ENCODE results near the gene PRRT1B.

The PRRT1B gene

GRCh38 chr9:131566158-131566557 is 20.8 kb downstream of the PRRT1B start:
- TF ChIP-seq FOXP2 (optimal IDR thresholded peaks at IDR 0.05; ENCODE audit: control extremely low read depth, extremely low read length, insufficient read depth) (no peak), POLR2AphosphoS5 (IDR thresholded peaks at IDR 0.05; ENCODE audit: borderline replicate concordance, low read depth, low read length) (no peak), EZH2 (IDR thresholded peaks at IDR 0.05) (no peak)
- Histone ChIP-seq H3K4me3 (no peak overlapping the region), H3K9me3 (ENCODE audit: low read depth, low read length) (no peaks in the 10 kb centered on the region), H3K9ac (ENCODE audit: insufficient read length) (no peak overlapping the region), H3K36me3 (ENCODE audit: insufficient read depth, low read length) (no peaks in the 10 kb centered on the region), H3K27ac (no peak overlapping the region)
- DNase-seq (ENCODE audit: low read depth, low spot score), result no peak

- no peak for DNase-seq (ENCODE audit: low read depth, low spot score)
- Histone ChIP-seq H3K36me3 (ENCODE audit: insufficient read depth, low read length) (no peaks in the 10 kb centered on the region), H3K9me3 (ENCODE audit: low read depth, low read length) (no peaks in the 10 kb centered on the region), H3K9ac (ENCODE audit: insufficient read length) (no peak overlapping the region), H3K27ac (no peak overlapping the region), H3K4me3 (no peak overlapping the region)
- no peak for TF ChIP-seq FOXP2 (optimal IDR thresholded peaks at IDR 0.05; ENCODE audit: control extremely low read depth, extremely low read length, insufficient read depth)
- no peak for TF ChIP-seq EZH2 (IDR thresholded peaks at IDR 0.05)
- TF ChIP-seq POLR2AphosphoS5 (IDR thresholded peaks at IDR 0.05; ENCODE audit: borderline replicate concordance, low read depth, low read length), result no peak
Measured at GRCh38 chr9:131567910-131568309, 22.6 kb downstream of the PRRT1B start.

GRCh38 chr9:131574730-131575640 is 29.7 kb downstream of the PRRT1B start:
- Histone ChIP-seq H3K36me3 (ENCODE audit: insufficient read depth, low read length) (no peaks in the 10 kb centered on the region), H3K4me3 (no peak overlapping the region), H3K9me3 (ENCODE audit: low read depth, low read length) (no peaks in the 10 kb centered on the region), H3K27ac (no peak overlapping the region), H3K9ac (ENCODE audit: insufficient read length) (no peak overlapping the region)
- no peak for TF ChIP-seq POLR2AphosphoS5 (IDR thresholded peaks at IDR 0.05; ENCODE audit: borderline replicate concordance, low read depth, low read length)
- TF ChIP-seq EZH2 (IDR thresholded peaks at IDR 0.05), result no peak
- no peak for TF ChIP-seq FOXP2 (optimal IDR thresholded peaks at IDR 0.05; ENCODE audit: control extremely low read depth, extremely low read length, insufficient read depth)
- no peak for DNase-seq (ENCODE audit: low read depth, low spot score)

GRCh38 chr9:131575946-131576853 is 30.9 kb downstream of the PRRT1B start:
- H3K9ac ChIP-seq (ENCODE audit: insufficient read length), result no peak overlapping the region
- no peaks in the 10 kb centered on the region for H3K36me3 ChIP-seq (ENCODE audit: insufficient read depth, low read length)
- H3K9me3 ChIP-seq (ENCODE audit: low read depth, low read length), result no peaks in the 10 kb centered on the region
- no peak for TF ChIP-seq FOXP2 (optimal IDR thresholded peaks at IDR 0.05; ENCODE audit: control extremely low read depth, extremely low read length, insufficient read depth)
- H3K4me3 ChIP-seq, result no peak overlapping the region
- DNase-seq (ENCODE audit: low read depth, low spot score), result no peak
- no peak overlapping the region for H3K27ac ChIP-seq

GRCh38 chr9:131577005-131578000 is 32.0 kb downstream of the PRRT1B start:
- Histone ChIP-seq H3K27ac (no peak overlapping the region), H3K4me3 (no peak overlapping the region), H3K9me3 (ENCODE audit: low read depth, low read length) (no peaks in the 10 kb centered on the region), H3K36me3 (ENCODE audit: insufficient read depth, low read length) (no peaks in the 10 kb centered on the region), H3K9ac (ENCODE audit: insufficient read length) (no peak overlapping the region)
- DNase-seq (ENCODE audit: low read depth, low spot score), result no peak
- TF ChIP-seq EZH2 (IDR thresholded peaks at IDR 0.05), result no peak
- TF ChIP-seq FOXP2 (optimal IDR thresholded peaks at IDR 0.05; ENCODE audit: control extremely low read depth, extremely low read length, insufficient read depth), result no peak
- no peak for TF ChIP-seq POLR2AphosphoS5 (IDR thresholded peaks at IDR 0.05; ENCODE audit: borderline replicate concordance, low read depth, low read length)

- Histone ChIP-seq H3K4me3 (no peak overlapping the region), H3K9me3 (ENCODE audit: low read depth, low read length) (no peaks in the 10 kb centered on the region), H3K27ac (no peak overlapping the region), H3K9ac (ENCODE audit: insufficient read length) (no peak overlapping the region), H3K36me3 (ENCODE audit: insufficient read depth, low read length) (no peaks in the 10 kb centered on the region)
- no peak for TF ChIP-seq POLR2AphosphoS5 (IDR thresholded peaks at IDR 0.05; ENCODE audit: borderline replicate concordance, low read depth, low read length)
- TF ChIP-seq FOXP2 (optimal IDR thresholded peaks at IDR 0.05; ENCODE audit: control extremely low read depth, extremely low read length, insufficient read depth), result no peak
- no peak for TF ChIP-seq EZH2 (IDR thresholded peaks at IDR 0.05)
- DNase-seq (ENCODE audit: low read depth, low spot score), result no peak
Measured at GRCh38 chr9:131578021-131578420, 32.7 kb downstream of the PRRT1B start.

- Histone ChIP-seq H3K36me3 (ENCODE audit: insufficient read depth, low read length) (no peaks in the 10 kb centered on the region), H3K9me3 (ENCODE audit: low read depth, low read length) (no peaks in the 10 kb centered on the region), H3K9ac (ENCODE audit: insufficient read length) (no peak overlapping the region), H3K4me3 (no peak overlapping the region), H3K27ac (no peak overlapping the region)
- TF ChIP-seq FOXP2 (optimal IDR thresholded peaks at IDR 0.05; ENCODE audit: control extremely low read depth, extremely low read length, insufficient read depth) (no peak), EZH2 (IDR thresholded peaks at IDR 0.05) (no peak), POLR2AphosphoS5 (IDR thresholded peaks at IDR 0.05; ENCODE audit: borderline replicate concordance, low read depth, low read length) (no peak)
- no peak for DNase-seq (ENCODE audit: low read depth, low spot score)
Measured at GRCh38 chr9:131578731-131579504, 33.6 kb downstream of the PRRT1B start.
